ENCODE data around the gene PRR15. TPM values are rescaled to one million over a fixed set of nuclear protein-coding genes. Genes with fewer than 3 reads are reported as not detected.

The PRR15 gene
- polyA plus RNA-seq, 1 donor from 2014 or later = not detected

DNA sequence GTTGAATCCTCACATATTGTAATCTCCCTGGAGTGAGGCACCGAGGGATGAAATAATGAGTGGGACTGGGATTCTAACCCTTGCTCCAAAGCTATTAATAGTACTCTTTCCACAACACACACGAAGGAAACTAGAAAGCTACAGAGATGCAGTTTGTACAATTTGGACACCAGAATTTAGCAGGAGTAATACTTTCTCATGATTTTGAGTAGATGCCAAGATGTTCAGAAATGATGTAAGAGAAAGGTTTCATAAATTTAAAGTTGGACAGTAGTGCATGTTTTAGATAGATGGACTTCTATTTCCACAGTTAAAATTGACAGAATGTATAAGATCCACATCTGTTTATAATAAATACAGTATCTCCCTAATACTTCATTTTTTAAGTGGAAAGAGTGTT, 46.5 kb downstream of the PRR15 start:
- H3F3A ChIP-seq (ENCODE audit: insufficient read depth, low read length, poor library complexity, severe bottlenecking) = no peaks in the 10 kb centered on the region
- H3K27ac ChIP-seq (ENCODE audit: low read length) = no peak overlapping the region
- H2AFZ ChIP-seq (ENCODE audit: low read depth, low read length) = no peak overlapping the region
- H3K9me2 ChIP-seq (ENCODE audit: insufficient read depth, low read length) = no peaks in the 10 kb centered on the region
- H3K79me2 ChIP-seq (replicated peaks; ENCODE audit: insufficient read depth, low read length) = no peaks in the 10 kb centered on the region
- H3K9me3 ChIP-seq (ENCODE audit: low read length) = peaks cover 4% of the 10 kb centered on the region
- no peak overlapping the region for H3K4me2 ChIP-seq (ENCODE audit: low read length)
- TF ChIP-seq TAF1 (IDR thresholded peaks at IDR 0.05; ENCODE audit: low read depth) (no peak), POLR2AphosphoS5 (IDR thresholded peaks at IDR 0.05) (no peak), MXI1 (conservative IDR thresholded peaks at IDR 0.05; ENCODE audit: poor library complexity, severe bottlenecking) (no peak), EZH2 (IDR thresholded peaks at IDR 0.05; ENCODE audit: borderline replicate concordance, insufficient read depth, low read length, poor library complexity, severe bottlenecking) (no peak), RAD21 (conservative IDR thresholded peaks at IDR 0.05) (no peak), EP300 (conservative IDR thresholded peaks at IDR 0.05; ENCODE audit: poor library complexity, severe bottlenecking) (no peak), SMC3 (conservative IDR thresholded peaks at IDR 0.05; ENCODE audit: poor library complexity) (no peak)
- TF ChIP-seq, protein P1, sequence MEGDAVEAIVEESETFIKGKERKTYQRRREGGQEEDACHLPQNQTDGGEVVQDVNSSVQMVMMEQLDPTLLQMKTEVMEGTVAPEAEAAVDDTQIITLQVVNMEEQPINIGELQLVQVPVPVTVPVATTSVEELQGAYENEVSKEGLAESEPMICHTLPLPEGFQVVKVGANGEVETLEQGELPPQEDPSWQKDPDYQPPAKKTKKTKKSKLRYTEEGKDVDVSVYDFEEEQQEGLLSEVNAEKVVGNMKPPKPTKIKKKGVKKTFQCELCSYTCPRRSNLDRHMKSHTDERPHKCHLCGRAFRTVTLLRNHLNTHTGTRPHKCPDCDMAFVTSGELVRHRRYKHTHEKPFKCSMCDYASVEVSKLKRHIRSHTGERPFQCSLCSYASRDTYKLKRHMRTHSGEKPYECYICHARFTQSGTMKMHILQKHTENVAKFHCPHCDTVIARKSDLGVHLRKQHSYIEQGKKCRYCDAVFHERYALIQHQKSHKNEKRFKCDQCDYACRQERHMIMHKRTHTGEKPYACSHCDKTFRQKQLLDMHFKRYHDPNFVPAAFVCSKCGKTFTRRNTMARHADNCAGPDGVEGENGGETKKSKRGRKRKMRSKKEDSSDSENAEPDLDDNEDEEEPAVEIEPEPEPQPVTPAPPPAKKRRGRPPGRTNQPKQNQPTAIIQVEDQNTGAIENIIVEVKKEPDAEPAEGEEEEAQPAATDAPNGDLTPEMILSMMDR (IDR thresholded peaks at IDR 0.05; ENCODE audit: poor library complexity, severe bottlenecking) = no peak
- TF ChIP-seq, protein P2, sequence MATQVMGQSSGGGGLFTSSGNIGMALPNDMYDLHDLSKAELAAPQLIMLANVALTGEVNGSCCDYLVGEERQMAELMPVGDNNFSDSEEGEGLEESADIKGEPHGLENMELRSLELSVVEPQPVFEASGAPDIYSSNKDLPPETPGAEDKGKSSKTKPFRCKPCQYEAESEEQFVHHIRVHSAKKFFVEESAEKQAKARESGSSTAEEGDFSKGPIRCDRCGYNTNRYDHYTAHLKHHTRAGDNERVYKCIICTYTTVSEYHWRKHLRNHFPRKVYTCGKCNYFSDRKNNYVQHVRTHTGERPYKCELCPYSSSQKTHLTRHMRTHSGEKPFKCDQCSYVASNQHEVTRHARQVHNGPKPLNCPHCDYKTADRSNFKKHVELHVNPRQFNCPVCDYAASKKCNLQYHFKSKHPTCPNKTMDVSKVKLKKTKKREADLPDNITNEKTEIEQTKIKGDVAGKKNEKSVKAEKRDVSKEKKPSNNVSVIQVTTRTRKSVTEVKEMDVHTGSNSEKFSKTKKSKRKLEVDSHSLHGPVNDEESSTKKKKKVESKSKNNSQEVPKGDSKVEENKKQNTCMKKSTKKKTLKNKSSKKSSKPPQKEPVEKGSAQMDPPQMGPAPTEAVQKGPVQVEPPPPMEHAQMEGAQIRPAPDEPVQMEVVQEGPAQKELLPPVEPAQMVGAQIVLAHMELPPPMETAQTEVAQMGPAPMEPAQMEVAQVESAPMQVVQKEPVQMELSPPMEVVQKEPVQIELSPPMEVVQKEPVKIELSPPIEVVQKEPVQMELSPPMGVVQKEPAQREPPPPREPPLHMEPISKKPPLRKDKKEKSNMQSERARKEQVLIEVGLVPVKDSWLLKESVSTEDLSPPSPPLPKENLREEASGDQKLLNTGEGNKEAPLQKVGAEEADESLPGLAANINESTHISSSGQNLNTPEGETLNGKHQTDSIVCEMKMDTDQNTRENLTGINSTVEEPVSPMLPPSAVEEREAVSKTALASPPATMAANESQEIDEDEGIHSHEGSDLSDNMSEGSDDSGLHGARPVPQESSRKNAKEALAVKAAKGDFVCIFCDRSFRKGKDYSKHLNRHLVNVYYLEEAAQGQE (IDR thresholded peaks at IDR 0.05; ENCODE audit: borderline replicate concordance) = no peak
- no peaks in the 10 kb centered on the region for H3K27me3 ChIP-seq (ENCODE audit: insufficient read depth, low read depth, low read length)
- no peaks in the 10 kb centered on the region for H4K20me1 ChIP-seq (ENCODE audit: insufficient read depth)
- no peaks in the 10 kb centered on the region for H3K36me3 ChIP-seq (ENCODE audit: insufficient read depth, low read length)
- H3K9ac ChIP-seq (ENCODE audit: low read length) = no peak overlapping the region
- H3K4me3 ChIP-seq (ENCODE audit: low read length) = no peak overlapping the region

DNA sequence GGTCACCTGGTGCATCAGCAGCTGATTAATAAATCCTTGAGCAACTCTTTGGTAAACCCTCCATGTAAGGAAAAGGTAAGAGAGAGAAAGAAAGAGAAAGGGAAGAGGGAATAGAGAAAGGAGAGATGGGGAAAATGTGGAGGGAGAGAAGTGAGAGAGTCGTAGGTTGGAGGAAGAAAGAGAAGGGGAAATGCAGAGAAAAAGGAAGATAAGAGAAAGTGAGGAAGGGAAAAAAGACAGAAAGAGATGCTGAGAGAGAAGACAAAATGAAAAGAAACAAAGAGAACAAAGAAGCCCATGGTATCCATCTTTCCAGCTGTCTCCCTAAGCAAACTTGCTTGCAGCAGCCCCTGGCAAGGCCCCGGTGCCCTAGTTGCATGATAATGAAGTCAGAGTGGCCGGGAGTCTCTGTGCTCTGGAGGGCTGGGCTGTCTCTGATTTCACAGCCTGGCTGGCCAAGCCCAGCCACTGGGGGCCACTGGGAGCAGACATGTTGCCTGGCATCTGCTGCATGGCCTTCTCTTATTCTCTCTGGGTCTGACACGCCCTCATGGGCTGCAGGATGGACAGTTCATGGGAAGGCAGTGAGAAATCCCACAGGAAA, 48.4 kb downstream of the PRR15 start:
- H3F3A ChIP-seq (ENCODE audit: insufficient read depth, low read length, poor library complexity, severe bottlenecking) = no peaks in the 10 kb centered on the region
- no peaks in the 10 kb centered on the region for H3K27me3 ChIP-seq (ENCODE audit: insufficient read depth, low read depth, low read length)
- H3K4me2 ChIP-seq (ENCODE audit: low read length) = no peak overlapping the region
- no peak overlapping the region for H3K4me3 ChIP-seq (ENCODE audit: low read length)
- TF ChIP-seq, protein P1 (IDR thresholded peaks at IDR 0.05; ENCODE audit: poor library complexity, severe bottlenecking) = no peak
- TF ChIP-seq EZH2 (IDR thresholded peaks at IDR 0.05; ENCODE audit: borderline replicate concordance, insufficient read depth, low read length, poor library complexity, severe bottlenecking) (no peak), MXI1 (conservative IDR thresholded peaks at IDR 0.05; ENCODE audit: poor library complexity, severe bottlenecking) (no peak), EP300 (conservative IDR thresholded peaks at IDR 0.05; ENCODE audit: poor library complexity, severe bottlenecking) (no peak), SMC3 (conservative IDR thresholded peaks at IDR 0.05; ENCODE audit: poor library complexity) (no peak), RAD21 (conservative IDR thresholded peaks at IDR 0.05) (no peak)
- H3K9ac ChIP-seq (ENCODE audit: low read length) = no peak overlapping the region
- no peaks in the 10 kb centered on the region for H4K20me1 ChIP-seq (ENCODE audit: insufficient read depth)
- no peaks in the 10 kb centered on the region for H3K79me2 ChIP-seq (replicated peaks; ENCODE audit: insufficient read depth, low read length)
- no peaks in the 10 kb centered on the region for H3K9me2 ChIP-seq (ENCODE audit: insufficient read depth, low read length)
- no peaks in the 10 kb centered on the region for H3K36me3 ChIP-seq (ENCODE audit: insufficient read depth, low read length)
- H3K9me3 ChIP-seq (ENCODE audit: low read length) = peaks cover 4% of the 10 kb centered on the region
- H2AFZ ChIP-seq (ENCODE audit: low read depth, low read length) = no peak overlapping the region
- H3K27ac ChIP-seq (ENCODE audit: low read length) = no peak overlapping the region

Measured in neural cell (in vitro differentiated cells).